GM21786 (cell line): ENCODE measurements around the gene LASP1.
A peak's percentile ranks its signal among the peaks of the same experiment; 100 is the strongest.
"Not testable (repeated sequence)": the region's sequence is repeated elsewhere in the genome, so short reads cannot be mapped to it uniquely, and the experiment has no call there.

Source experiments
- ATAC-seq: cut with Tn5 transposase; IDR thresholded peaks from one replicate; pipeline ENCODE4 v1.9.1; 2021; ENCODE audit not compliant: unreplicated experiment

LASP1 gene

GRCh38 chr17:38869526-38870258, at the start of gene LASP1:
LASP1 (plus strand) TSS chr17:38870058; CDS start chr17:38870190, 132 bp downstream.
- ATAC-seq = peak; percentile 29

- ATAC-seq = peak; percentile 72
Measured at GRCh38 chr17:38824899-38825761, 44.7 kb upstream of the LASP1 start, which contains the start of gene CWC25. CWC25 (minus strand) TSS chr17:38825321; CDS start chr17:38825183, 138 bp downstream.

- ATAC-seq = no peak
Measured at GRCh38 chr17:38825762-38826247, 44.1 kb upstream of the LASP1 start.

GRCh38 chr17:38844261-38844757, 25.5 kb upstream of the LASP1 start:
- no peak for ATAC-seq

- ATAC-seq = no peak
Measured at GRCh38 chr17:38848557-38848891, 21.3 kb upstream of the LASP1 start.

- ATAC-seq = no peak
Measured at GRCh38 chr17:38848939-38849605, 20.8 kb upstream of the LASP1 start.

GRCh38 chr17:38850374-38850773, 19.5 kb upstream of the LASP1 start:
- no peak for ATAC-seq

GRCh38 chr17:38851434-38851833, 18.4 kb upstream of the LASP1 start:
- ATAC-seq = no peak

- no peak for ATAC-seq
Measured at GRCh38 chr17:38852771-38853291, 17.0 kb upstream of the LASP1 start.

- peak; percentile 90 for ATAC-seq
Measured at GRCh38 chr17:38853292-38854219, 16.3 kb upstream of the LASP1 start, which contains the start of gene RPL23. RPL23 (minus strand) TSS chr17:38853721; CDS start chr17:38853710, 11 bp downstream.

GRCh38 chr17:38855101-38855714, 14.7 kb upstream of the LASP1 start:
- ATAC-seq = not testable (repeated sequence)

- ATAC-seq = no peak
Measured at GRCh38 chr17:38857271-38857670, 12.6 kb upstream of the LASP1 start.

GRCh38 chr17:38861399-38861843, 8.4 kb upstream of the LASP1 start:
- ATAC-seq = no peak

GRCh38 chr17:38864636-38865398, 5.0 kb upstream of the LASP1 start:
- no peak for ATAC-seq

GRCh38 chr17:38867179-38867967, 2.5 kb upstream of the LASP1 start:
- ATAC-seq = no peak

- ATAC-seq = no peak
Measured at GRCh38 chr17:38867968-38868816, 1.7 kb upstream of the LASP1 start.
